Stomach smooth muscle (tissue), 2 donors: ENCODE results near the gene CERS1.

ENCODE experiments used
- H3K27ac ChIP-seq: one replicate; pipeline ENCODE4 v1.7.0; 2013; ENCODE audit warnings: mild to moderate bottlenecking, low read length, inconsistent platforms
- H3K27me3 ChIP-seq, 2 donors: one replicate each; pipeline ENCODE4 v1.7.0; 2013; ENCODE audit warnings: low read length in 2 of 2; ENCODE audit not compliant: insufficient read depth in 2 of 2, control insufficient read depth in 1 of 2
- H3K36me3 ChIP-seq, 2 donors: one replicate each; pipeline ENCODE4 v1.7.0; 2013; ENCODE audit warnings: low read length in 2 of 2; ENCODE audit not compliant: control insufficient read depth in 2 of 2, insufficient read depth in 2 of 2
- H3K4me1 ChIP-seq: one replicate; pipeline ENCODE4 v1.7.0; 2013; ENCODE audit warnings: low read length; ENCODE audit not compliant: control insufficient read depth, insufficient read depth
- H3K4me3 ChIP-seq, 2 donors: one replicate each; pipeline ENCODE4 v1.7.0; 2013; ENCODE audit warnings: low read length in 2 of 2
- H3K9ac ChIP-seq, 2 donors: one replicate each; pipeline ENCODE4 v1.7.0; 2013; ENCODE audit warnings: low read length in 2 of 2, mild to moderate bottlenecking in 1 of 2
- H3K9me3 ChIP-seq, 2 donors: one replicate each; pipeline ENCODE4 v1.7.0; 2013; ENCODE audit warnings: low read length in 2 of 2; ENCODE audit not compliant: control insufficient read depth in 2 of 2
- donor health status: healthy.
- donor health status: Pancreatic carcinoma.

Gene CERS1

GRCh38 chr19:18895824-18896341 lies at the start of gene CERS1:
Gene CERS1, minus strand, starts transcription at chr19:18896158. Its CDS starts 86 bp downstream, at chr19:18896072.
- Histone ChIP-seq H3K27ac (no peak within 1 kb of the TSS), H3K9me3 (no peaks in the 10 kb centered on the region), H3K4me3 (peak within 1 kb of the TSS; percentile 12 to 59), H3K9ac (no peak within 1 kb of the TSS), H3K27me3 (peaks cover 18 to 27% of the 10 kb centered on the region in 2 donors), H3K4me1 (peaks cover 21% of the 10 kb centered on the region), H3K36me3 (peaks cover 7 to 13% of the 10 kb centered on the region in 2 donors)

GRCh38 chr19:18945297-18945696 lies 49.3 kb upstream of the CERS1 start:
- Histone ChIP-seq H3K27me3 (no peaks in the 10 kb centered on the region), H3K36me3 (no peaks in the 10 kb centered on the region), H3K27ac (no peak overlapping the region), H3K9me3 (no peaks in the 10 kb centered on the region), H3K9ac (no peak overlapping the region), H3K4me3 (no peak overlapping the region), H3K4me1 (peaks cover 9% of the 10 kb centered on the region)

- Histone ChIP-seq H3K9me3 (no peaks in the 10 kb centered on the region), H3K27me3 (no peaks in the 10 kb centered on the region), H3K4me1 (peaks cover 18% of the 10 kb centered on the region), H3K36me3 (no peaks in the 10 kb centered on the region), H3K9ac (no peak overlapping the region), H3K4me3 (no peak overlapping the region), H3K27ac (no peak overlapping the region)
These were observed 47.5 kb upstream of the CERS1 start for GRCh38 chr19:18943465-18943864.

- H3K9ac ChIP-seq = no peak overlapping the region
- peaks cover 18% of the 10 kb centered on the region for H3K4me1 ChIP-seq
- no peaks in the 10 kb centered on the region for H3K9me3 ChIP-seq
- H3K27me3 ChIP-seq = no peaks in the 10 kb centered on the region
- H3K4me3 ChIP-seq = no peak overlapping the region
- no peak overlapping the region for H3K27ac ChIP-seq
- H3K36me3 ChIP-seq = no peaks in the 10 kb centered on the region
These were observed 46.7 kb upstream of the CERS1 start for GRCh38 chr19:18942692-18943091.

- Histone ChIP-seq H3K4me3 (peak overlapping the region; percentile 43 to 69), H3K36me3 (no peaks in the 10 kb centered on the region), H3K9ac (peak overlapping the region; percentile 32 to 47), H3K27me3 (no peaks in the 10 kb centered on the region), H3K27ac (no peak overlapping the region), H3K9me3 (no peaks in the 10 kb centered on the region), H3K4me1 (peaks cover 18% of the 10 kb centered on the region)
These were observed 45.8 kb upstream of the CERS1 start for GRCh38 chr19:18941628-18942354.

- Histone ChIP-seq H3K36me3 (no peaks in the 10 kb centered on the region), H3K4me3 (peak within 1 kb of the TSS; percentile 66 to 77), H3K4me1 (peaks cover 18% of the 10 kb centered on the region), H3K27ac (no peak within 1 kb of the TSS), H3K9ac (peak within 1 kb of the TSS; percentile 55 to 66), H3K9me3 (no peaks in the 10 kb centered on the region), H3K27me3 (no peaks in the 10 kb centered on the region)
These were observed 45.0 kb upstream of the CERS1 start, which contains the start of gene HOMER3 for GRCh38 chr19:18940769-18941627. Gene HOMER3, minus strand, starts transcription at chr19:18941217. Its CDS starts 2,235 bp downstream, at chr19:18938982.

- Histone ChIP-seq H3K4me1 (peaks cover 18% of the 10 kb centered on the region), H3K9me3 (no peaks in the 10 kb centered on the region), H3K4me3 (peak overlapping the region; percentile 66 to 77), H3K9ac (peak overlapping the region; percentile 55 to 66), H3K27ac (no peak overlapping the region), H3K36me3 (no peaks in the 10 kb centered on the region), H3K27me3 (no peaks in the 10 kb centered on the region)
These were observed 44.2 kb upstream of the CERS1 start for GRCh38 chr19:18939922-18940768.

- no peaks in the 10 kb centered on the region for H3K9me3 ChIP-seq
- no peak overlapping the region for H3K27ac ChIP-seq
- H3K27me3 ChIP-seq = no peaks in the 10 kb centered on the region
- H3K9ac ChIP-seq = no peak overlapping the region
- no peak overlapping the region for H3K4me3 ChIP-seq
- peaks cover 18% of the 10 kb centered on the region for H3K4me1 ChIP-seq
- H3K36me3 ChIP-seq = peaks cover 0 to 2% of the 10 kb centered on the region in 2 donors
These were observed 43.2 kb upstream of the CERS1 start for GRCh38 chr19:18939163-18939562.

GRCh38 chr19:18933297-18933696 lies 37.3 kb upstream of the CERS1 start:
- H3K27ac ChIP-seq = no peak overlapping the region
- H3K36me3 ChIP-seq = peaks cover 0 to 5% of the 10 kb centered on the region in 2 donors
- H3K9ac ChIP-seq = no peak overlapping the region
- no peaks in the 10 kb centered on the region for H3K9me3 ChIP-seq
- no peak overlapping the region for H3K4me3 ChIP-seq
- no peaks in the 10 kb centered on the region for H3K4me1 ChIP-seq
- H3K27me3 ChIP-seq = no peaks in the 10 kb centered on the region

GRCh38 chr19:18932216-18932841 lies 36.4 kb upstream of the CERS1 start:
- H3K27ac ChIP-seq = no peak overlapping the region
- no peaks in the 10 kb centered on the region for H3K27me3 ChIP-seq
- H3K36me3 ChIP-seq = peaks cover 0 to 6% of the 10 kb centered on the region in 2 donors
- no peak overlapping the region for H3K9ac ChIP-seq
- H3K4me3 ChIP-seq = peak overlapping the region in 1 of 2 donors; percentile 54
- H3K4me1 ChIP-seq = no peaks in the 10 kb centered on the region
- no peaks in the 10 kb centered on the region for H3K9me3 ChIP-seq
